Left ventricle myocardium inferior (tissue), 1 donor: ENCODE data around the gene FARS2. TPM values are rescaled to one million over a fixed set of nuclear protein-coding genes. Genes with fewer than 3 reads are reported as not detected.

Source experiments
- DNase-seq: peaks from one replicate; pipeline ENCODE4 v3.0.0-alpha.2; 2020
- H3K27ac ChIP-seq: fragments of 200-600 bp; replicated peaks from 2 replicates; pipeline ENCODE4 v1.8.0; 2021
- H3K27me3 ChIP-seq: fragments of 200-600 bp; 2 replicates; pipeline ENCODE4 v1.8.0; 2021; ENCODE audit warnings: low read depth
- H3K36me3 ChIP-seq: fragments of 200-600 bp; 2 replicates; pipeline ENCODE4 v1.8.0; 2021
- H3K4me1 ChIP-seq: fragments of 200-600 bp; 2 replicates; pipeline ENCODE4 v1.8.0; 2021
- H3K4me3 ChIP-seq: fragments of 200-600 bp; 2 replicates; pipeline ENCODE4 v1.8.0; 2021; ENCODE audit warnings: mild to moderate bottlenecking, moderate library complexity
- H3K9me3 ChIP-seq: fragments of 200-600 bp; replicated peaks from 2 replicates; pipeline ENCODE4 v1.8.0; 2021
- intact Hi-C: fragments of 100-400 bp; cut with micrococcal nuclease; formaldehyde crosslinking; loops from one replicate; pipeline ENCODE4 v1.11.0; 2022
- total RNA-seq: library from RNA; stranded (reverse); fragmentation: NEBNext Ultra II Directional; extraction: Animal tissue kit (Norgen Biotek cat#: 25700); gene quantifications from one replicate; pipeline ENCODE4 v1.2.1, GENCODE V29; 2021
- TF ChIP-seq, protein P1 (sequence below): fragments of 200-600 bp; IDR thresholded peaks from 2 replicates; pipeline ENCODE4 v1.8.0; 2021; ENCODE audit warnings: antibody characterized with exemption, mild to moderate bottlenecking, borderline replicate concordance
- donor health status: DM: no; HTN: yes; CAD: no; lungs with severe emphysema.

Gene FARS2
- total RNA-seq, 1 donor from 2014 or later, result 16.7 TPM

DNA sequence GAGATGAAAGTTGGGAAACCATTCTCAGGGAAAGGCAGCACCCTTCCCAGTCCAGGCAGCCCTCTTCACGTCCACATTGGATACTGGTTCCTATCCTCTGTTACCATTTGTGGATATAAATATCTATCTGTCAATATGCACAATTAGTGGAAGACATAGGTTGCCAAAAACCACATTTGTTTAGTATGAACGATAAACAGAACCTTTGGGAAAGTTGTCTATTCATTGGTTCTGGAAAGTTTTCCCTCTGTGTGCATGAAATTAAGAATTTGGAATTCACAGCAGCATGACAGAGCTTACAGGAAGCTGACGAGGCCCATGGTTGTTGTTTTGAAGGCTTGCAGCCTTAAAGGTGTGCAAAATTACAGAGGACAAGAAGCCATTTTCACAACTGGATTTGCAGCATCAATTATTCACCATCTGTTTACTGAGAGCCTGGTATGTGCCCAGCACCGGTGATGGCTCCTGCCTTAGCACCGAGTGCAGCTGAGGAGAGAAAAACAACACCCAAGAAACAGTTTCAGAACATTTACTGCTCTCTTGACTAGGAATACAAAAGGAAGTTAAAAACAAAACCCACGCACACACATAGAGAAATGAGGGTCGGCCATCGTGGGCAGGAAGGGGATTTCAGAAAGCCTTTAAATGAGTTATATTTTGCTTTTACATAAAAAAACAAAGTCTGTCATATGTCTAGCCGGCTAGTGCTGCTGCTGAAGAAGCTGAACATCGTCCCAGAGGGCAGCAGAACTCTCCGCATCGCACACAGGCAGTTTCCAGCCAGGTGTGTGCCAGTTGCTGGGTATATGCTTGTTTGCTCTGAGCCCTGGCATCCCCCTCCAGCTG is 319.6 kb downstream of the FARS2 start:
- Histone ChIP-seq H3K27me3 (no peaks in the 10 kb centered on the region), H3K4me3 (no peak overlapping the region), H3K27ac (no peak overlapping the region), H3K36me3 (no peaks in the 10 kb centered on the region), H3K9me3 (peaks cover 10% of the 10 kb centered on the region), H3K4me1 (no peaks in the 10 kb centered on the region)
- TF ChIP-seq, protein P1, sequence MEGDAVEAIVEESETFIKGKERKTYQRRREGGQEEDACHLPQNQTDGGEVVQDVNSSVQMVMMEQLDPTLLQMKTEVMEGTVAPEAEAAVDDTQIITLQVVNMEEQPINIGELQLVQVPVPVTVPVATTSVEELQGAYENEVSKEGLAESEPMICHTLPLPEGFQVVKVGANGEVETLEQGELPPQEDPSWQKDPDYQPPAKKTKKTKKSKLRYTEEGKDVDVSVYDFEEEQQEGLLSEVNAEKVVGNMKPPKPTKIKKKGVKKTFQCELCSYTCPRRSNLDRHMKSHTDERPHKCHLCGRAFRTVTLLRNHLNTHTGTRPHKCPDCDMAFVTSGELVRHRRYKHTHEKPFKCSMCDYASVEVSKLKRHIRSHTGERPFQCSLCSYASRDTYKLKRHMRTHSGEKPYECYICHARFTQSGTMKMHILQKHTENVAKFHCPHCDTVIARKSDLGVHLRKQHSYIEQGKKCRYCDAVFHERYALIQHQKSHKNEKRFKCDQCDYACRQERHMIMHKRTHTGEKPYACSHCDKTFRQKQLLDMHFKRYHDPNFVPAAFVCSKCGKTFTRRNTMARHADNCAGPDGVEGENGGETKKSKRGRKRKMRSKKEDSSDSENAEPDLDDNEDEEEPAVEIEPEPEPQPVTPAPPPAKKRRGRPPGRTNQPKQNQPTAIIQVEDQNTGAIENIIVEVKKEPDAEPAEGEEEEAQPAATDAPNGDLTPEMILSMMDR, result no peak
- DNase-seq, result no peak
- intact Hi-C loops, result no loop called here

GRCh38 chr6:5582762-5583161 is 321.4 kb downstream of the FARS2 start:
- Histone ChIP-seq H3K4me3 (no peak overlapping the region), H3K27ac (no peak overlapping the region), H3K4me1 (no peaks in the 10 kb centered on the region), H3K36me3 (no peaks in the 10 kb centered on the region), H3K27me3 (no peaks in the 10 kb centered on the region), H3K9me3 (peaks cover 15% of the 10 kb centered on the region)
- intact Hi-C loops, result no loop called here
- no peak for DNase-seq
- TF ChIP-seq, protein P1, result no peak

GRCh38 chr6:5583528-5583927 is 322.2 kb downstream of the FARS2 start:
- Histone ChIP-seq H3K9me3 (peaks cover 15% of the 10 kb centered on the region), H3K4me1 (no peaks in the 10 kb centered on the region), H3K36me3 (no peaks in the 10 kb centered on the region), H3K27ac (no peak overlapping the region), H3K4me3 (no peak overlapping the region), H3K27me3 (no peaks in the 10 kb centered on the region)
- TF ChIP-seq, protein P1, result no peak
- intact Hi-C loops, result no loop called here
- DNase-seq, result no peak

DNA sequence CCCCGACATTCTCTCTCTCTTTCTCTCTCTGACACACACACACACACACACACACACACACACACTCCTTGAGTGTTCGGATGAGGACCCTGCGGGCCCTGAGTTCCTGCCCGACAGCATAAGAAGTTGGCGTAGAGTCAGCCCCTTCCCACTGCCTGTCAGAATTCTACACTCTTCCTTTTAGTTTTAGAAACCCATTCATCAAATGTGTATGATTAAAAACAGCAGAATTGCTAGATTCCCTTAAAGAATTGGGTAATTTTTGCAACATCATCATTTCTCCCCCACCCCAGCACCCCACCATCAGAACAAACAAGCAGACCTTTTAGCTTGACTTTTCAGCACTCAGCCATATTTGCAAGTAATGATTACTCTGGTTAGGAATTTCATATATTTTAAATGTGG is 322.8 kb downstream of the FARS2 start:
- Histone ChIP-seq H3K4me3 (no peak overlapping the region), H3K36me3 (no peaks in the 10 kb centered on the region), H3K27me3 (no peaks in the 10 kb centered on the region), H3K9me3 (peaks cover 15% of the 10 kb centered on the region), H3K4me1 (no peaks in the 10 kb centered on the region), H3K27ac (no peak overlapping the region)
- intact Hi-C loops, result no loop called here
- TF ChIP-seq, protein P1, result no peak
- DNase-seq, result no peak

GRCh38 chr6:5587648-5588047 is 326.3 kb downstream of the FARS2 start:
- peaks cover 15% of the 10 kb centered on the region for H3K9me3 ChIP-seq
- intact Hi-C loops, result no loop called here
- no peak for DNase-seq
- no peak overlapping the region for H3K4me3 ChIP-seq
- no peaks in the 10 kb centered on the region for H3K36me3 ChIP-seq
- peaks cover 8% of the 10 kb centered on the region for H3K4me1 ChIP-seq
- H3K27me3 ChIP-seq, result no peaks in the 10 kb centered on the region
- no peak overlapping the region for H3K27ac ChIP-seq
- TF ChIP-seq, protein P1, result no peak
